ENCODE results near the gene TLR2.

Gene TLR2

GRCh38 chr4:153733751-153734448 lies 49.8 kb downstream of the TLR2 start:
- DNase-seq (ENCODE audit: low read depth), result no peak
- TF ChIP-seq, protein P1, sequence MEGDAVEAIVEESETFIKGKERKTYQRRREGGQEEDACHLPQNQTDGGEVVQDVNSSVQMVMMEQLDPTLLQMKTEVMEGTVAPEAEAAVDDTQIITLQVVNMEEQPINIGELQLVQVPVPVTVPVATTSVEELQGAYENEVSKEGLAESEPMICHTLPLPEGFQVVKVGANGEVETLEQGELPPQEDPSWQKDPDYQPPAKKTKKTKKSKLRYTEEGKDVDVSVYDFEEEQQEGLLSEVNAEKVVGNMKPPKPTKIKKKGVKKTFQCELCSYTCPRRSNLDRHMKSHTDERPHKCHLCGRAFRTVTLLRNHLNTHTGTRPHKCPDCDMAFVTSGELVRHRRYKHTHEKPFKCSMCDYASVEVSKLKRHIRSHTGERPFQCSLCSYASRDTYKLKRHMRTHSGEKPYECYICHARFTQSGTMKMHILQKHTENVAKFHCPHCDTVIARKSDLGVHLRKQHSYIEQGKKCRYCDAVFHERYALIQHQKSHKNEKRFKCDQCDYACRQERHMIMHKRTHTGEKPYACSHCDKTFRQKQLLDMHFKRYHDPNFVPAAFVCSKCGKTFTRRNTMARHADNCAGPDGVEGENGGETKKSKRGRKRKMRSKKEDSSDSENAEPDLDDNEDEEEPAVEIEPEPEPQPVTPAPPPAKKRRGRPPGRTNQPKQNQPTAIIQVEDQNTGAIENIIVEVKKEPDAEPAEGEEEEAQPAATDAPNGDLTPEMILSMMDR (IDR thresholded peaks at IDR 0.05; ENCODE audit: low read depth, low read length, missing control alignments), result no peak
- in situ Hi-C loops (cut with HindIII; ENCODE audit: low sequenced_read_pairs), result no loop called here
- no peak overlapping the region for H3K4me3 ChIP-seq (ENCODE audit: low read depth, low read length)

GRCh38 chr4:153735906-153736461 lies 51.9 kb downstream of the TLR2 start:
- H3K4me3 ChIP-seq (ENCODE audit: low read depth, low read length), result no peak overlapping the region
- no peak for DNase-seq (ENCODE audit: low read depth)
- TF ChIP-seq, protein P1 (IDR thresholded peaks at IDR 0.05; ENCODE audit: low read depth, low read length, missing control alignments), result no peak
- in situ Hi-C loops (cut with HindIII; ENCODE audit: low sequenced_read_pairs), result no loop called here

DNA sequence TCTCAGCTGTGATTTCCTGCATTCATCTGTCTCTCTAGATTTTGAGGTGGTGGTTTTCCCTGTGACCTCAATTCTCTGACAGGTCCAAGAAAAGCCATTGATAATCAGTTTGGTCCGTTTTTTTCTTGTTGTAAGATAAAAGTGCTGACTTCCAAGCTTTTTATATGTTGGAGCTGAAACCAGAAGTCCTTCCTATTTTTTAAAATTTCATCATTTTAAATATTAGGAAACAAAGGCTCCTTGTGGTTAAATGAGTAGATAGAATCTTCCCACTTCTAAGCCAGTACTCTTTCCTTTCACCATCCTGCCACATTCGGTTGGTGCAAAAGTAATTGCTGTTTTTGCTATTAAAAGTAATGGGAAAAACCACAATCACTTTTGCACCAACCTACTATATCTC lies 57.5 kb downstream of the TLR2 start:
- no peak for DNase-seq (ENCODE audit: low read depth)
- TF ChIP-seq, protein P1 (IDR thresholded peaks at IDR 0.05; ENCODE audit: low read depth, low read length, missing control alignments), result no peak
- no peak overlapping the region for H3K4me3 ChIP-seq (ENCODE audit: low read depth, low read length)
- in situ Hi-C loops (cut with HindIII; ENCODE audit: low sequenced_read_pairs), result no loop called here

- TF ChIP-seq, protein P1 (IDR thresholded peaks at IDR 0.05; ENCODE audit: low read depth, low read length, missing control alignments), result no peak
- in situ Hi-C loops (cut with HindIII; ENCODE audit: low sequenced_read_pairs), result no loop called here
- H3K4me3 ChIP-seq (ENCODE audit: low read depth, low read length), result no peak overlapping the region
- DNase-seq (ENCODE audit: low read depth), result no peak
Observed at GRCh38 chr4:153745651-153746050, 61.6 kb downstream of the TLR2 start.

- no peak overlapping the region for H3K4me3 ChIP-seq (ENCODE audit: low read depth, low read length)
- in situ Hi-C loops (cut with HindIII; ENCODE audit: low sequenced_read_pairs), result no loop called here
- DNase-seq (ENCODE audit: low read depth), result no peak
- TF ChIP-seq, protein P1 (IDR thresholded peaks at IDR 0.05; ENCODE audit: low read depth, low read length, missing control alignments), result no peak
Observed at GRCh38 chr4:153747406-153747955, 63.4 kb downstream of the TLR2 start.

DNA sequence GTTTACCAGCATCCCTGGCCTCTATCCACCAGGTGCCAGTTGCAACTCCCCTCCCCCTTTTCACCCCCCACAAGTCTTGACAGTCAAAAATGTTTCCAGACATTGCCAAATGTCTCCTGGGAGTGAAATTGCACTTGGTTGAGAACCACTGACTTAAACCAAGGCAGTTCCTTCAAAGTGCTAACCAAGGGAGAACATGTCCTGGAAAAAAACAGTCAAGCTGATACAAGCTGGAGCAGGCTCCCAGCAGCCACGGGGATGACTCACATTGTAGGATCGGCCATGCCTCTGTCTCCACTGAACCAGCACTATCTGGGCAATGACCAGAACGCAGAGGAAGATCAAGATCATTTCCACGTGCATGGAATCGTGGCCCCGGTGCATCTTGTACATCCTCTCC lies 64.3 kb downstream of the TLR2 start:
- H3K4me3 ChIP-seq (ENCODE audit: low read depth, low read length), result no peak overlapping the region
- in situ Hi-C loops (cut with HindIII; ENCODE audit: low sequenced_read_pairs), result no loop called here
- DNase-seq (ENCODE audit: low read depth), result peak; percentile 41
- TF ChIP-seq, protein P1 (IDR thresholded peaks at IDR 0.05; ENCODE audit: low read depth, low read length, missing control alignments), result no peak
